K562 (cell line): ENCODE measurements around the gene HOXB6. TPM values are rescaled to one million over a fixed set of nuclear protein-coding genes. Genes with fewer than 3 reads are reported as not detected.

Experiments
- ATF6 ChIP-seq: sonication (generic); formaldehyde crosslinking; IDR thresholded peaks from 2 replicates; pipeline ENCODE4 v1.4.0; 2020; ENCODE audit warnings: mild to moderate bottlenecking, missing genetic modification reagents
- BCOR ChIP-seq: fragments of 450-650 bp; IDR thresholded peaks from 2 replicates; pipeline ENCODE4 v1.6.1; 2016
- ELK1 ChIP-seq: sonication (generic); formaldehyde crosslinking; IDR thresholded peaks from 2 replicates; pipeline ENCODE4 v1.8.1; 2022; ENCODE audit warnings: missing genetic modification reagents
- HDAC6 ChIP-seq: IDR thresholded peaks from 2 replicates; pipeline ENCODE4 v1.6.1; 2012; ENCODE audit warnings: low read depth, mild to moderate bottlenecking, control low read depth, inconsistent platforms, low read length, moderate library complexity
- HNRNPUL1 ChIP-seq: fragments of 200-400 bp; formaldehyde crosslinking; IDR thresholded peaks from 2 replicates; pipeline ENCODE4 v1.6.1; 2017; ENCODE audit warnings: low read length
- ILK ChIP-seq: fragments of 450-650 bp; IDR thresholded peaks from 2 replicates; pipeline ENCODE4 v1.6.1; 2016; ENCODE audit warnings: missing genetic modification characterization, low read depth, mild to moderate bottlenecking, missing compliant biosample characterization, moderate library complexity, borderline replicate concordance
- MTA2 ChIP-seq: fragments of 450-650 bp; IDR thresholded peaks from 2 replicates; pipeline ENCODE4 v1.6.1; 2016; ENCODE audit warnings: low read depth
- NR0B1 ChIP-seq: fragments of 450-650 bp; IDR thresholded peaks from one replicate; pipeline ENCODE4 v1.6.1; 2018; ENCODE audit warnings: mild to moderate bottlenecking, moderate library complexity; ENCODE audit not compliant: partially characterized antibody
- PTTG1 ChIP-seq: fragments of 450-650 bp; IDR thresholded peaks from 2 replicates; pipeline ENCODE4 v1.6.1; 2016; ENCODE audit warnings: low read depth, mild to moderate bottlenecking, missing genetic modification characterization, missing compliant biosample characterization
- SNAPC5 ChIP-seq: fragments of 250-450 bp; sonication (Bioruptor Pico); IDR thresholded peaks from 2 replicates; pipeline ENCODE4 v1.8.0; 2021; ENCODE audit warnings: moderate library complexity, mild to moderate bottlenecking, inconsistent platforms
- TBL1XR1 ChIP-seq, 2 experiments: IDR thresholded peaks; 2 replicates each; pipeline ENCODE4 v1.6.1; 2012; ENCODE audit warnings: improper control_type of control experiment in 2 of 2, low read length in 2 of 2, mild to moderate bottlenecking in 1 of 2
- ZNF282 ChIP-seq: sonication (generic); formaldehyde crosslinking; IDR thresholded peaks from 2 replicates; pipeline ENCODE4 v1.8.1; 2023; ENCODE audit warnings: missing genetic modification reagents
- polyA plus RNA-seq, 8 experiments: library from polyadenylated mRNA; depleted of rRNA in 4 of 8; stranded (reverse) in 5 of 8; unstranded in 3 of 8; fragments of >200 nt; fragmentation: Nextera tagmentation in 2 of 8; fragmentation: Illumina TruSeq in 1 of 8; extraction: Ambion mirVana in 2 of 8; extraction: Trizol in 1 of 8; gene quantifications; 2 replicates each; pipeline versions ENCODE4 v1.2.1 to v1.2.3, GENCODE V29; 2011 to 2014; ENCODE audit warnings: inconsistent platforms in 1 of 8, missing spikeins in 1 of 8
- total RNA-seq, 7 experiments: library from RNA; depleted of rRNA in 6 of 7; stranded (reverse); fragments of >200 nt in 6 of 7; fragmentation: Illumina TruSeq in 2 of 7; extraction: Trizol in 2 of 7; gene quantifications; 2 replicates each; pipeline versions ENCODE4 v1.2.1 to v1.2.3, GENCODE V29; 2011 to 2021; ENCODE audit warnings: low replicate concordance in 1 of 7
- TF ChIP-seq, protein P1 (sequence below): fragments of 250-450 bp; sonication (Bioruptor Pico); IDR thresholded peaks from 2 replicates; pipeline ENCODE4 v1.8.0; 2022; ENCODE audit warnings: moderate library complexity, mild to moderate bottlenecking, inconsistent platforms
- TF ChIP-seq, protein P2 (sequence below), 2 experiments: fragments of 450-650 bp; IDR thresholded peaks; 2 replicates each; pipeline ENCODE4 v1.6.1; 2016

HOXB6 gene
- total and polyA plus RNA-seq, 9 of the 15 experiments (the other 6 are each of a cell fraction or from before 2014, with no cell fraction given): 1.2 to 14.8 (median 4.9) TPM

DNA sequence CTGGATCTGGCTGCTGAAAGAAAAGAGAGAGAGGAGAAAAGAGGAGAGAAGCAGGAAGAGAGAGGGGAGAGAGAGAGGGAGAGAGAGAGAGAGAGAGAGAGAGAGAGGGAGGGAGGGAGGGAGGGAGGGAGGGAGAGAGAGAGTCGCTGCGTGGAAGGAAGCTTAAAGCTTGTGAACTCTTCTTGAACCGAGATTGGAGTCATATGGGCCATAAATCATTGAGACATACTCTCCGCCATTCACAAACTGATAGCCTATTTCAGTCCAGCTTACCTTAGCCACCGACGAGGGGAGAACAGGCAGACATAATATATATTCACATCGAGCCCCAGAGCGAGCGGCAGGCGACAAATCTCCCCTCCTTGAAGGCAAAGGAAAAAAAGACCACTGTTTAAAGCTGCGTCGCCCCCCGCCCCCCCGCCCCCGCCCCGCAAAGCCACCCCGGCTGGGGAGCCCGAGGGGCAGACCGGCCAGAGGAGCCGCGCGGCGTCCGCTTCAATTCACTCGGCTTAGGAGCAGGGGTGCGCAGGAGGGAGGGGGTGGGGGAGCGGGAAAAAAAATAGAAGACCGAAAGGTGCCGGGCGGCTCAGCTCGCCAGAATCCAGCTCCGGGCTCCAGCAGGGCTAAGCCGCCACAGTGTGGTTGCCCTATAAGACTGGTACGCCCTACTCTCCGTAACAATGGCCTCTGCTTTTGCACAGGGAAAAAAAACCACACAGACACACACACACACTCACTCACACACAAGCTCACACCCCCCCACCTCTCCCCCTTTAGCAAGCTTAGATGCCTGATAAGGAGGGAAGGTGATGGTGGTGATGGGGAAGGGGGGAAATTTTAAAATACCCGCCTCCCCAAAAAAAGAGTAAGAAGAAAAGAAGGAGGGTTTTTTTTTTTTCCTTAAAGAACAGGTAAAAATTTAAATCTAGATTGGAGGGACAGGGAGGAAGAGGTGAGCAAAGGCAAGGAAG, 49.2 kb downstream of the HOXB6 start (continued):
- no peak for TF ChIP-seq ATF6 (CRISPR knock-in tag)
- 0 out of 2 replicates have a peak, but pooled peaks have one; percentile 10 for TF ChIP-seq BCOR
- peak in 1 of 2 experiments; percentile 93; a peak in 2 of 4 replicates for TF ChIP-seq TBL1XR1 (IDR thresholded peaks at IDR 0.05; ENCODE audit: low read length in 2 of 2)
- no peak for TF ChIP-seq PTTG1 (tag)
- TF ChIP-seq, protein P1, sequence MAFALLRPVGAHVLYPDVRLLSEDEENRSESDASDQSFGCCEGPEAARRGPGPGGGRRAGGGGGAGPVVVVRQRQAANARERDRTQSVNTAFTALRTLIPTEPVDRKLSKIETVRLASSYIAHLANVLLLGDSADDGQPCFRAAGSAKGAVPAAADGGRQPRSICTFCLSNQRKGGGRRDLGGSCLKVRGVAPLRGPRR: no peak
- TF ChIP-seq ELK1 (CRISPR knock-in tag): no peak
- TF ChIP-seq ILK: no peak
- TF ChIP-seq HNRNPUL1: no peak
- TF ChIP-seq ZNF282: no peak
- no peak for TF ChIP-seq HDAC6
- TF ChIP-seq SNAPC5: no peak
- TF ChIP-seq NR0B1: no peak
- TF ChIP-seq, protein P2, sequence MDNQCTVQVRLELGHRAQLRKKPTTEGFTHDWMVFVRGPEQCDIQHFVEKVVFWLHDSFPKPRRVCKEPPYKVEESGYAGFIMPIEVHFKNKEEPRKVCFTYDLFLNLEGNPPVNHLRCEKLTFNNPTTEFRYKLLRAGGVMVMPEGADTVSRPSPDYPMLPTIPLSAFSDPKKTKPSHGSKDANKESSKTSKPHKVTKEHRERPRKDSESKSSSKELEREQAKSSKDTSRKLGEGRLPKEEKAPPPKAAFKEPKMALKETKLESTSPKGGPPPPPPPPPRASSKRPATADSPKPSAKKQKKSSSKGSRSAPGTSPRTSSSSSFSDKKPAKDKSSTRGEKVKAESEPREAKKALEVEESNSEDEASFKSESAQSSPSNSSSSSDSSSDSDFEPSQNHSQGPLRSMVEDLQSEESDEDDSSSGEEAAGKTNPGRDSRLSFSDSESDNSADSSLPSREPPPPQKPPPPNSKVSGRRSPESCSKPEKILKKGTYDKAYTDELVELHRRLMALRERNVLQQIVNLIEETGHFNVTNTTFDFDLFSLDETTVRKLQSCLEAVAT (IDR thresholded peaks at IDR 0.05): peak; percentile 85 to 90
- TF ChIP-seq MTA2: peak; percentile 43; the same call in 1 of the 2 replicates
